DMS153 treated with DMSO at 0.1 percent for 48 hours (cell line): Measurements from ENCODE around the gene CELF5.
A peak's percentile ranks its signal among the peaks of the same experiment; 100 is the strongest.
"Not testable (repeated sequence)": the region's sequence is repeated elsewhere in the genome, so short reads cannot be mapped to it uniquely, and the experiment has no call there.

Experiments used
- DNase-seq: peaks from one replicate; lab custom pipeline; 2025; ENCODE audit not compliant: unreplicated experiment; lab: John Stamatoyannopoulos, UW

The CELF5 gene

DNA sequence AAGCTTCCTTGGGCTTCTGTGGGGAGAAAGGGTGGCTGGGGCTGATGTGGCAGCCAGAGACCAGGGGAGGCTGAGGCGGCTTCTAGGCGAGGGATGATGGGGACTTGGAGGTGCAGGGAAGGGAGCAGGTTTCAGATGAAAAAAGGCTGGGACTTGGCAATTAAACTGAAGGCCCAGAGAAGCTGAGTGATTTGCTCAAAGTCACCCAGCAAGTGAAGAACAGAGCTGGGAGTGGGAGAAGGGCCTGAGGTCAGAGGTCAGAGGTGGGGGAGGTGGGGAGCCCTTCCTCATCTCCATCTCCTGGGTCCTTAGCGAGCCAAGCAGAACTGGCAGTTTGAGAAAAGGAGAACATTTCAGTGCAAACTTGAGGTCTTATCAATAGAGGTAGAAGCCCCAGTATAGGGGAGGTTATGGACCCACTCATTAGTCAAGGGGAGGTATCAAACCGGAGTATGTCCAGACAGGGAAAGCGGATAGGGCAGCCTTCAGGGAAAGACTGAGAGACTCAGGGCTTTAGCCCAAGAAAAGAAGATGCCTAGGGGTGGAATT lies 92.3 kb downstream of the CELF5 start:
- no peak for DNase-seq

DNA sequence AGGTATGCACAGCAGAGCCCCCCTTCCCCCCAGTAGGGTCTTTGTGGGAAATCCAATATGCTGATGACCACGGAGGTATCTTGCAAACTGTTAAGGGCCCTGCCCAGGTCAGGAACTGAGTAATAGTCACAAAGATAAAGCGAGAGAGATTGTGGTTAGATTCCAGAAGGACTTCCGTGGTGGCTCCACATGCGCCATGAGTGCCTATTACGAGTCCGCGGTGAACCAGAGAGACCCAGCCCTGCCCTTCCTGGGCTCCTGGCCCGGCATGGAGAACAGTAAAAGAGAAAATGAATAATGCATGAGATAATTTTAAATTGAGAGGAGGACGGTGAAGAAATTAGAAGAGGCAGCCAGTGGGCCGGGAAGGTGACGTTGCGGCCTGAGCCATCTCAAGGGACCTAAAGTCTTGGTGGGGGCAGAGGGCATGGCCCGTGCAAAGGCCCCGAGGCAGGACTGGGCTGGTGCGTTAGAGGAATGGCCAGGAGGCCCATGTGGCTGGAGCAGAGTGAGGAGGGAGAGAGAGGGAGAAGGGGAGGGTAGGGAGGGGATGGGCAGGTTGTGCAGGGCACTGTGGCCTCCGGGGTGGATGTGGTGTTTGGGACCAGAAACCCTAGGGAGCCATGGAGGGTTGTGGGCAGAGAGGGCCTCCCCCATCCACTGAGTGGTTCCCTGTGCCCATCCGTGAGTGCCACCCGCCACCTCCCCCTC lies 95.3 kb downstream of the CELF5 start:
- no peak for DNase-seq

DNA sequence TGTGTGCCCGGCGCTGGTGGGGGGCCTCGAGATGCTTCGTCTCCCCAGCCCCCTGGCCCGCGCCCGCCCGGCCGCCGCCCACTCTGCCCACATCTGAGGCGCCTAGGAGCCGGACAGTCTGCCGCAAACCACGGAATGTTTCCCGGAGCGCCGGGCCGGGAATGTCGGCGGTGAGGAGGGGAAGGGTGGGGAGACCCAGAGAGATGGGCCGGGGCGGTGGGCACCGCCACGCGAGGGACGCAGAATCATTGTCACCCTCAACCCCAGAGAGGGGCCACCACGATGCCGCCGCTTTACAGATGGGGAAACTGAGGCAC lies 95.9 kb downstream of the CELF5 start:
- no peak for DNase-seq

DNA sequence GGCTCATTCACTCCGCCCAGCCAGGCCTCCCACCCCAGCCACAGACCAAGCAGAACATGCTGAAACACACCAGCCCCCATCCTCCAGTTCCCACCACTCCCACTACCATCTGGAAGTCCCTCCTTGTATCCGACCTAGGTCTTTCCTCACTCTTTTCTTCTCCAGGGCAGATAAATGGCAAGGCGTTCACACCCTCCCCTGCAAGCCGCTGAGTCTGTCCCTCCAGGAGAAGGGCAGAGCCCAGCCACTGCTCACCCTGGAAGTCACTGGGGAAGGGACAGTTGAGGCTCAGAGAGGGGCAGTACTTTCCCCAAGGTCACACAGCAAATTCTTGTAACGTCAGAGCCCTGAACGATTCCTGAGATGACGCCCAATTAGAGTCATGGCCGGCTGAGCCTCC lies 96.4 kb downstream of the CELF5 start:
- DNase-seq = no peak

DNA sequence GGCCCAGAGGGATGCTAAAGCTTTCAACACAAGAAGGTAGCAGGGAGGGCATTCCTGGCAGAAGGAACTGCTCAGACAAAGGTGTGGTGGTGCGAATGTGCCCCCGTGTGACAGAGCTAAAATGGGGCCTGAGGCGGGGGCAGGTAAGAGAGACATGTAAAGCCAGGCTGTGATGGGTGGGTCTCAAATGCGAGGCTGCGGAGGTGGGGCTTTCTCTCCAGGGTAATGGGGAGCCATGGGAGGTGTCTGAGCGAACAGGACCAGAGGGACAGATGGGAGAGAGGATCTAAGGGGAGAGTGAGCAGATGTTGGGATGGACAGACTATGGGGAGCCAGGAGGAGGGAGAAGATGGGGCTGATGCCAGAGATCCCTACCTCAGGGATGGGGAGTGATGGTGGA lies 97.2 kb downstream of the CELF5 start:
- DNase-seq = no peak

DNA sequence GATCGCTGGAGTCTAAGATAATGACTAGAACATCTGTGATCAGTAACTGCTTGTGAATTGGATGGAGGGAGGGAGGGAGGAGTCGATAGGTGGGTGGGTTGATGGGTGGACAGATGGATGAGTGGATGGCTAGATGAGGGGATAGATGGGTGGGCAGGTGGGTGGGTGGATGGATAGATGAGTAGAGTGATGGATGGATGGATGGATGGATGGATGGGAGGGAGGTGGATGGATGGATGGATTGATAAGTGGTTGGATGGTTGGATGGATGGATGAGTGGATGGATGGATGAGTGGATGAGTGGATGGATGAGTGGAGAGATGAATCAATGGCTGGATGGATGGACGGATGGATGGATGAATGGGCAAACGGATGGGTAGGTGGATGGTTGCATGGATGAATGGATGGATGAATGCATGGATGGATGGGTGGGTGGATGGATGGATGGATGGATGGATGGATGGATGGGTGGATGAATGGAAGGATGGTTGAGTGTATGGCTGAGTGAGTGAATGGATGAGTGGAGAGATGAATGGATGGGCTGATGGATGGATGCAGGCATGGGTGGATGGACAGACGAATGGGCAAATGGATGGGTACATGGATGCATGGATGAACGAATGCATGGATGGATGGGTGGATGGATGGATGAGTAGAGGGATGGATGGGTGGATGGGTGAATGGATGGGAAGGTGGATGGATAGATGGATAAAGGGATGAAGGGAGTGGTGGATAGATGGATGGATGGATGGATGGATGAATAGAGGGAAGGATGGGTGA lies 97.9 kb downstream of the CELF5 start:
- no peak for DNase-seq

DNA sequence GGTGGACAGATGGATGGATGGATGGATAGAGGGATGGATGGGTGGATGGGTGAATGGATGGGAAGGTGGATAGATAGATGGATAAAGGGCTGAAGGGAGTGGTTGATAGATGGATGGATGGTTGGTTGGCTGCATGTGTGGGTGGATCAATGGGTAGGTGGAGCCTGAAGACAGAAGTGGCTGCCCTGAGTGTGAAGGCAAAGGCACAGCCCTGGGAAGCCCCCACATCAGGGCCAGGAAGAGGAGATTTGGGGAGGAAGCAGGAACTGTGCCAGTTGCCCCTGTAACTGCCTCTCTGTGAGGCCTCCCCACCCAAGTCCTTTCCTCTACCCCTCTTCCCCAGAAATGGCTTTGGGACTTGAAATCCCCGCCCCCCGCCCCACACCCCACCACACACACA lies 98.6 kb downstream of the CELF5 start:
- DNase-seq = no peak

DNA sequence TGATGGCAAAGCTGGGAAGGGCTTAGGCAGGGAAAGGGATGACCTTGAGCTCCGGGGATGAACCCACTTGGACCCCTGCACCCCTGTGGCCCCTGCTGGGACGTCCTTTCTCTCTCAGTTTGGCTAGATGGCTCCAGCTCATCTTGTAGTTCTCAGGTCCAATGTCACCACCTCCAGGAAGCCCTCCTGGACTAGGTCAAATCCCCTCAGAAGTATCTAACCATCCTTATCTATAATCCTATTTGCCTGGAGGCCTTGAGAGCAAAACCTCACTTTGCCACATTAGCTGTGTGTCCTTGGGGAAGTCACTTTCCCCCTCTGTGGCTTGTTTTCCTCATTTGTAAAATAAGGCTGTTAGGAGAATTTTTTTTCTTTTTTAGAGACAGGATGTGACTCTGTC lies 99.2 kb downstream of the CELF5 start:
- no peak for DNase-seq

DNA sequence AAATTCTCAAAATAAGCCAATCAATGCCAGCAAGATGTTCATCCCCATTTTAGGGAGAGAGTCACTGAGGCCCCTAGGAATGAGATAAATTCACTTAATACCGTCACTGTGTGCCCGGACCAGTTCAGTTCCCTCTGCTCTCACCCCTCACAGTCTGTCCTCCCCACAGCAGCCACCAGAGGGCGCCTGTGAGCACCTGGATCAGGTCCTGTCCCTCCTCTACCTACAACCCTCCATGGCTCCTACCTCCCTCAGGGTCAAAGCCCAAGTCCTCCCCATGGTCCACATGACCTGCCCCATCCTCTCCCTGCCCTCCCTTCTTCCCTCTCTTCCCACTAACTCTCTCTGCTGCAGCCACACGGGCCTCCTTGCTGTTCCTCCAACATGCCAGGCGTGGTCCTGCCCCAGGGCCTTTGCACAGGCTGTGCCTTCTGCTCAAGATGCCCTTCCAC lies 100.0 kb downstream of the CELF5 start:
- no peak for DNase-seq

DNA sequence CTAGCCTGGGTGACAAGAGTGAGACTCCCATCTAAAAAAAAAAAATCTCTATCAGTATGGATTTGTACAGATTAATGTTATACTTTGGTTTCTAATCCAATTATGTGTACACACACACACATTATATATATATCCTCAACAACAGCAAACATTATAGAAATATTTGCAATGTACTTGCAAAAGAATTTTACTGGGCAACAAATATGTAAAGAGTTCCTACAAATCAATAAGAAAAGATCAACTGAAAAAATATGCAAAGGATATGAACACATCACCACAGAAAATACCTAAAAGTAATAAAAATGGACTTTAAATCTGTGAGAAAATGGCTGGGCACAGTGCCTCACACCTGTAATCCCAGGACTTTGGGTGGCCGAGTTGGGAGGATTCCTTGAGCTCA lies 101.0 kb downstream of the CELF5 start:
- no peak for DNase-seq

DNA sequence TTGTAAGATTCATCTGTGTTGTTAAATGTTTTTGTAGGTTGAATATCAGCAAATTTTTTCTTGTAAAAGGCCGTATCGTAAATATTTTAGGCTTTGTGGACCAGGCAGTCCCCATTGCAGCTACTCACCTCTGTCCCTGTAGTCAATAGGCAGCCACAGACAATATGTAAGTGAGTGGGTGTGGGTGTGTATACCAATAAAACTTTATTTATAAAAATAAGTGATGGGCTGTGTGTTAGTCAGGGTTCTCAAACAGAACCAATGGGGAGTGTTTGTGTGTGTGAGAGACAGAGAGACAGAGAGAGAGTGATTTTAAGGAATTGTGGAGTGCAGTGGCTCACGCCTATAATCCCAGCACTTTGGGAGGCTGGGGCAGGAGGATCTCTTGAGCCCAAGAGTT lies 104.3 kb downstream of the CELF5 start:
- no peak for DNase-seq

DNA sequence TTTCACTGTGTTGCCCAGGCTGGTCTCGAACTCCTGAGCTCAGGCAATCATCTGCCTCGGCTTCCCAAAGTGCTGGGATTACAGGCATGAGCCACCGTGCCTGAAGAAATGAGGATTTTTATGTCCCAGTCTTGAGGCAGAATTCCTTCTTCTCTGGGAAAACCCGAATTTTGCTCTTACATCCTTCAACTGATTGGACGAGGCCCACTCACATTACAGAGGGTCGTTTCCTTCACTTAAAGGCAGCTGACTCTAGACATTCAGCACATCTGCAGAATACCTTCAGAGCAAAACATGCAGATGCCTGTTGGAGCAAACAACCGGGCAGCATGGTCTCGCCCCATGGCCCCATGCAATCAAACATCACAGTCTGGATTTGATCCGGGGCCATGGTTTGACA lies 105.6 kb downstream of the CELF5 start:
- no peak for DNase-seq

DNA sequence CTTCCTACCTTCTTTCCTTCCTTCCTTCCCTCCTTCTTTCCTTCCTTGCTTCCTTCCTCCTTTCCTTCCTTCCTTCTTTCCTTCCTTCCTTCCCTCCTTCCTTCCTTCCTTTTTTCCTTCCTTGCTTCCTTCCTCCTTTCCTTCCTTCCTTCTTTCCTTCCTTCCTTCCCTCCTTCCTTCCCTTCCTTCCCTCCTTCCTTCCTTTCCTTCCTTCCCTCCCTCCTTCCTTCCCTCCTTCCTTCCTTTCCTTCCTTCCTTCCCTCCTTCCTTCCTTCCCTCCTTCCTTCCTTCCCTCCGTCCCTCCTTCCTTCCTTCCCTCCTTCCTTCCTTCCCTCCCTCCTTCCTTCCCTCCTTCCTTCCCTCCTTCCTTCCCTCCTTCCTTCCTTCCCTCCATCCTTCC lies 107.8 kb downstream of the CELF5 start:
- not testable (repeated sequence) for DNase-seq

DNA sequence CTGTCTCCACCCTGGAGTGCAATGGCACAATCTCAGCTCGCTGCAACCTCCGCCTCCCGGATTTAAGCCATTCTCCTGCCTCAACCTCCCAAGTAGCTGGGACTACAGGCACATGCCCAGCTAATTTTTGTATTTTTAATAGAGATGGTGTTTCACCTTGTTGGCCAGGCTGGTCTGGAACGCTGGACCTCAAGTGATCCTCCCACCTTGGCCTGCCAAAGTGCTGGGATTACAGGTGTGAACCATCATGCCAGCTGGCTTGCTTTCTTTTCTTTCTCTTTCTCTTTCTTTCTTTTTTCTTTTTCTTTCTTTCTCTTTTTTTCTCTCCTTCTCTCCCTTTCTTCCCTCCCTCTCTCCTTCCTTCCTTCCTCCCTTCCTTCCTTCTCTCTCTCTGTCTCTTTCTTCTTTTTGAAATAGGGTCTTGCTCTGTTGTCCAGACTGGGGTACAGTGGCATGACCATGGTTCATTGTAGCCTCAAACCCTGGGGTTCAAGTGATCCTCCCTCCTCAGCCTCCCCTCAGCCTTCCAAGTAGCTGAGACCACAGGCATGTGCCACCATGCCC lies 108.6 kb downstream of the CELF5 start:
- no peak for DNase-seq

DNA sequence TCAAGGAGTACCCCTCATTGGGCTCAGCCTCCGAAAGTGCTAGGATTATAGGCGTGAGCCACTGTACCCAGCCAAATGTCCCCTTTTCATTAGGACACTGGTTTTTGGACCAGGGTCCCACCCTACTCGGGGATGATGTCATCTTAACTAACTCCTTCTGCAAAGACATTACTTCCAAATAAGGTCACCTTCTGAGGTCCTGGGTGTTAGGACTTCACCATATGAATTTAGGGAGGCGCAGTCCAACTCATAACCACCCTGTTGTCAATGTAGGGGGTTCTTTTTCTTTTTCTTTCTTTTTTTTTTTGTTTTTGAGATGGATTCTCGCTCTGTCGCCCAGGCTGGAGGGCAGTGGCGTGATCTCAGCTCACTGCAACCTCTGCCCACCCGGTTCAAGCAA lies 109.2 kb downstream of the CELF5 start:
- no peak for DNase-seq

DNA sequence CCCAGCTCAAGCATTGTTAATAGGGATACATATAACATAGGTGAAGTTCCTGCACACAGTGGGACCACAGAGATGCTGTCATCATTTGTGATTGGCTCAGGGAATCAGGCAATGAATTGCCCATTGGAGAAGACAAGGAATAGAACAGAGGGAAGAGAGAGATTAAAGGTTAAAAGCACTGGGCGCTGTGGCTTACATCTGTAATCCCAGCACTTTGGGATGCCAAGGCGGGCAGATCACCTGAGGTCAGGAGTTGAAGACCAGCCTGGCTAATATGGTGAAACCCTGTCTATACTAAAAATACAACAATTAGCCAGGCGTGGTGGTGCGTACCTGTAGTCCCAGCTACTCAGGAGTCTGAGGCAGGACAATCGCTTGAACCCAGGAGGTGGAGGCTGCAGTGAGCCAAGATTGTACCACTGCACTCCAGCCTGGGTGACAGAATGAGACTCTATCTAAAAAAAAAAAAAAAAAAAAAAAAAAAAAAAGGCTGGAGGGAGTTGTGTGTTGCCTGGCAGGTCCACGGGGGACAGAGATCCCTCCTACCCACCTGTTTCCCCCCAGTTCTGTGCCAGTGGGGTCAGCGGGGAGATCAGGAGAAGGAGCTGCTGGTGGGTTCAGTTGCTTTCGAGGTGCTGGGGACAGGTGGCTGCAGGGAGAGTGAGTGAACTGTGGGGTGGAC lies 110.4 kb downstream of the CELF5 start:
- not testable (repeated sequence) for DNase-seq

DNA sequence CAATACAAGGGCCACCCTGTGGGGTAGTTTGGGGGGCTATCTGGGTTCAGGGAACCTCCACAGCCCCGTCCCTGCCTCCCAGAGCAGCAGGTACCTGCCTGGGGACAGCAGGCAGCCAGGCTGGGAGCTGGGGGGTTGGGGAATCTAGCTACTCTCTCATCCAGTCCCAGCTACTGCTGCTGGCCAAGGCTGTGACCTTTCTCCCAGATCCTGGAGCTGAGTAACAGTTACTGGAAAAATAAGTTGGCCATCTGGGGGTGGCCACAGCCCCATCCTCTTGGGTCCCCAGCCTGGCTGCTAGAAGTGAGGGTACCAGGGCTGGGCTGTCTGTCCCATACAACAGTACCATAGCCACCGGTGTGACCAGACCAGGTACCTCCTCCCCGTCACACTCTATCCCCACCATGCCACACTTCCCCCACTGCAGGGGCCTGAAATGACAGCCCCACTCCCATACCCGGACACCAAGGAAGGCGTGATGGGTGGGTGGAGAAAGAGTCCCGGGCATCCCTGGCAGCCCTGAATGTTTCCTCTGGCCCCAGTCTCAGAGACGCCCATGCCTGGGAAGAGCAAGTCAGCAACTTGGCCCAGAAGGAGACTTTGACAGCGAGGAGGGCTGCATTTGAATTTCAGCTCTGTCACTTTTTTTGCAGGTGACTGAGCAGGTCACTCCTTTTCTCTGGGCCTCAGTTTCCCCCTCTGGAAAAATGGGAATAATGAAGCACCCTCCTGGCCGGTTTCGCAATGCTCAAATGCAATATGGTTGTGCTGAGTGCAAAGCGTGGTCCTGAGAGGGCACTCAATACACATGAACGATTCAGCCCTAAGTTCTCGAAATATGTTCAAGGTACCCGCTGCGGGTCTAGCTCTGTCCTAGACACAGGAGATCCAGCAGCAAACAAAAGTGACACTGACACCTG lies 111.2 kb downstream of the CELF5 start:
- DNase-seq = no peak

DNA sequence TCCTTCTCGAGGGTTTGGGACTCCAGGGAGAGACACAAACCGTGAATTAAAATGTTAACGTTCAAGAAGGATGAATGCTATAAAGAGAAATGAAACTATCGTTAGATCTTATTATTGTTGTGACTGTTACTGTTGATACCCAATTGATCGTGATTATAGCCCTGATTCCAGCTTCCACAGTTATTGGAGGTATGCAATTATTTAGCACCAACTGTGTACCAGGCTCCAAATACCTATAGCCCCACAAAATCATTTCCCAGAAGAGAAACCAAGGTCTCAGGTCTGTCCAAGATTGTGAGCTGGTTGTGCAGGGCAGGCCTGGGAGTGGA lies 111.9 kb downstream of the CELF5 start:
- no peak for DNase-seq

DNA sequence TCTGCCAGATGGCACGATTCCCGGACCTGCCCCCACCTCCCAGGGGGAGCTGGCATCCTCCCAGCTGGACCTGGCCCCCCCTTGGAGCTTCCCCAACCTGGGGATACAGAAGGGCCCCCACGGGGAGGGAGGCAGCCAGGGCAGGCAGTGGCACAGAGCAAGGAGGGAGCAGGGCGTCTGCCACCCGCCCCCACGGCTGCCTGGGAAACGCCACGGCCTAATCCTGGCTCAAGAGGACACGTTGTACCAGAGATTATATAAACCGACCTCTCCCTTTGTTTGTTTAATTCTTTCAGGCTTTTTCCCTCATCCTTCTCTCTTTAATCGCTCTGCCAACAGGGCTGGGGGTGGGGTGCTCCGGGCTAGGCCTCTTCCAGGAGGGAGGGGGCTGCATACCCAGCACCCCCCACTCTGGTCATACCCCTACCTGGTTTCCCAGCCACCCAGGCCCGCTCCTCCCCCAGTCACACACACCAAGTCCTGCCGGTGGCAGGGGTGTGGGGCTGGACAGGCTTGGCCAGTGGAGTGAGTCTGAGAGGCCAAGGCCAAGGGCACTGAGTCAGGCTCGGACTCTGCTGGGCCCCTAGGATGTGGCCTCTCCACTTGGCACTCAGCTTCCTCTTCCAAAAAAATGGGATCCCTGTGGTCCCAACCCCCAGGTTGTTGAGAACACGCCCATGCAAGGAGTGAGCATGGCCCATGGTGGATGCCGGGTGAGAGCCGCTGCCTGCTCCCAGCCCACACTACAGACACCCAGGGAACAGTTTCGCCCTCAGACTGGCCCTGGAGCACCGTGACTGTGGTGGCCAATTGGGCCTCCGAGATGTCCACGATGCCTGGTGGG lies 112.4 kb downstream of the CELF5 start:
- DNase-seq = peak; percentile 39
